Stimulated activated CD4-positive, alpha-beta T cell treated with anti-CD3 and anti-CD28 coated beads, TNF-alpha, amount 100 ng/mL, for 4 hours (primary cell): Measurements from ENCODE around the gene DDX20.

ENCODE experiments used
- DNase-seq, 3 experiments: peaks; one replicate each; pipeline ENCODE4 v3.0.0-alpha.2; 2020; ENCODE audit warnings: low read depth in 3 of 3

DDX20 gene

DNA sequence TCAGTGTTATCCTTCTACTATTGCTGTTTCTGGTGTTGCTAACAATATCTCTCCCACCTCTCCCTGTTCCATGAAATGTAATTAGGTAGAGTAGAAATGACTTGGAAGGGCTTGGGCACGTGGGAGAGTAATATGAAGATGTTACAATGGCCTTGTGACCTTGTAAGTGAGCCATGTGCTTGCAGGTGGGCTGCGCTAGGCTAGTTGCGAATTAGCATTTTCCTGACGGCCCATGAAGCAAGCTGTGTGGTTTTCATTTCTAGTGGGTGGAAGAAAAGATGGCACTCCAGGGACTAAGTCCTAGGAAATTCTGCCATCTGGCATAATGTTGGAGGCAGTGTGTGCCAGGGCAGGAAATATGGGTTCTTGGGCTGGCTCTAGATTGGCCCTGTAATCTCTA, 7.8 kb upstream of the DDX20 start:
- no peak for DNase-seq

DNA sequence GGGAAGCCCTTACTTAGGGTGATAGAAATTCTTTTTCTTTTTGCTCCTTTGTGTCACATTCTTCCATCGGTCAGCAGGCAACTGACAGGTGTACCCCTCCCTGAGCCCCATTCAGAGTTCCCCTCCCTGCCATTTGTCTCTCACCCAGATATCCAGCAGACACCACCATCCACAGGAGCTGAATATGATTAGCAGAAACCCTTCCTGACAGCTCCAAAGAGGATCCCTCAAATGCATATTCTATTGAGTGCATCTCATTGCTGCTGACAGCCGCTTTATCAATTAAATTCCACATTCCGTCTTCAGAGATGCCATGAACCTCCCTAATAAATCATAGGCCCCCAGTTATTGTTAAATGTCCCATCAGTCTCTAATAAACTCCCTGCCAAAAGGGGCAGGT, 6.1 kb upstream of the DDX20 start:
- DNase-seq, result no peak

DNA sequence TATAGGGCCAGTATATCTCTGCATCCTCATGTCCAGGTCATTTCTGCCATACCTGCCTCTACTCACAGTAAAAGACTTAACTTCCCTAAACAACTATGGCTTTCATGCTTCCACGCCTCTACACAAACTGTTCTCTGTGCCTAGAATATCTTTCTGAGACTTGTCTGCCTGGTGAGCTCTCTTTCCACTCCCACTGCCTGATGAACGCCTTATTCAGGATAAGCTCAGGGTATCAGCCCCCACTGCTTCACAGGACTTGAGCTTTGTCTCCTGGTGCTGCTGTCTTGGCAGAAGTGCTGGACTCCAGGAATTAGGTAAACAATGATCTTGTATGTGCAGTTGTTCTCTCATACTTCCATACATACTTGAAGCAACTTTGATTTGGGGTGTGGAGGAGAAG, 4.8 kb upstream of the DDX20 start:
- no peak for DNase-seq

DNA sequence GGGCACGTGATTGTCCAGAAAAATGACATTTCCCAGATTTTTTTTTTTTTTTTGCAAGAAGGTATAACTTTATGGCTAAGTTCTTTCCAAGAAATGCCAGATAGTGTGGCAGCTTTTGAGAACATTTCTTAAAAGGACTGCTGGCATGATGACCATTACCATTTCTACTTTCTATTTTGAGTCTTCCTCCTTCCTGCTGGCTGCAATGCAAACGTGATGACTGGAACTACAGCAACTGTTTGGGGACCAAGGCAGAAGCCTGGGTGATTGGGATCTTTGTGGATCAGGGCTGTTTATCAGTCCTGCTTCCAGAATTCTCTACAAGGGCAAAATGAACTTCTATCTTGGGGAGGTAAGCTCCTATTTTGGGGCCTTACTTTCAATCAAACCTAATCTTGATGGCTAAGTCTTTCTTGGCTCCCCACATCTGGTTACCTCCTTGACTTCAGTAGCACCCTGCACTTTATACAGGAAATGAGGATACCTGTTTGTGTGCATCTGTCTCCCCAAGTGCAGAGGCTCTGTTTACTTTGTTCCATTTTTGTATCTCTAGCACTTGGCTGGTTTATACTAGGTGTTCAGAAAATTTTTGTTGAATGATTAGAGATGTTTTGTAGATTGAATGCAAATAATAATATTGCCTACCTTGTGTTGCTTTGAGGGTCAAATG, 3.7 kb upstream of the DDX20 start:
- DNase-seq, result no peak

DNA sequence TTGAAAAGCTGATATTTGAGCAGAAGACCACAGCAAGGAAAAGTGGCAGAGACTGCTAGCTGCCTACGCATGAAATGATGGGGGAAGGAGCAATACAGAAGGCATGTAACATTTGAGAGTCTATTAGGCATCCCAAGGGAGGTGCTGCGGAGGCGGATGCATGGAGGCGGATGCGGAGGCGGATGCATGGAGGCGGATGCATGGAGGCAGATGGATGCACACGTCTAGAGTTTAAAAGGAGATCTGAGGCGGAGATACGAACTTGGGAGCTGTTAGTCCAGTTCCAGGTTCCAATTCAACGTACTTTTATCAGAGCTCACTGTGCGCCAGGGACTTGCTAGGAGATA, 744 bp upstream of the DDX20 start:
- DNase-seq, result no peak

DNA sequence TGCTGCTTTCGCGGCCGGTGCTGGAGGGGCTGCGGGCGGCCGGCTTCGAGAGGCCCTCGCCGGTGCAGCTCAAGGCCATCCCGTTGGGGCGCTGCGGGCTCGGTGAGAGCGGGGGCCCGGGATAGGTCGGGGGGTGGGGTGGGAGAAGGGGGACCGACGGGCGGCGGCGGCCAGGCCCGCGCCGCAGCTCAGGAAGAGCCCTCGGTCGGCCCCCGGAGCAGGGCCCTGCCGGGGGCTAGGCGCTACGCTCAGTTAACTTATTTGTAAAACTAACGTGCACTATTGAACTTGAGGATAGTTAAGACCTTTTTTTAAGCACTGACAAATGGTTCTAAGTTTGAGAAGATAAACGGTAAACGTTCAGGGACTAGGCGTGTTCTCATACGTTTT, 418 bp downstream of the DDX20 start:
- DNase-seq, result no peak

DNA sequence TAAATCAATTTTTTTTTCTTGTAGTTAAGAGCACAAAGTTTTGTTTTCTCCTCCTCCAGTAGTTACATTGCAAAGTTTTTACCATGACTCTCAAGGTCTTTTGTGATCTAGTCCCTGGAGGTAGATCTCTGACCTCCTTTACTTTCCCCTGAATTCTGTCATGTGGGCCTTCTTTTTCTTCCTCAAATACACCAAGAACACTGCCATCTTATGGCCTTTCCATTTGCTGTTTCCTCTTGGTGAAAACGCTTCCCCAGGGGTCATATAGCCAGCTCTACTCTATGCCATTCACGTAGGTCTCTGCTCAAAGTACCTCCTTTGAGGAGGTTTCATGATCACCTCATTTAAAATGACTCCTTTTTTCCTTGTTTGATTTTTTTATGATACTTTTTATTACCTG, 2.7 kb downstream of the DDX20 start:
- DNase-seq, result no peak

DNA sequence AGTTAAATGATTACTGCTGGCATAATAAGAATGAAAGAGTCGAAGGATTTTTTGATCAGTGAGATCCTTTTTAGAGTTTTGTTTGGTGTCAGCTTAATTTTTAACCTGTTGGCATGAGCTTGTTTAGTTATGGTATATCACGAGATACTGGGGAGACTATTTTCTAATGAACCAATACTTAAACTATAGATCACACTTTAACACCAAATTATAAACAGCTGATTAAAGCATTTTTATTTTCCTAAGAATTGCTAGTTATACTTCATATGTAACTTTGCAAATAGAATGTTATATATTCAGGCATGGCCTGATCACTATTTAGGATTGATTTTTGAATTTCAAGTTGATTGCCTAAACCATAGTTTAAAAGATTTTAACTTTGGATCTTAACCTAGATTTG, 6.0 kb downstream of the DDX20 start:
- DNase-seq, result no peak

DNA sequence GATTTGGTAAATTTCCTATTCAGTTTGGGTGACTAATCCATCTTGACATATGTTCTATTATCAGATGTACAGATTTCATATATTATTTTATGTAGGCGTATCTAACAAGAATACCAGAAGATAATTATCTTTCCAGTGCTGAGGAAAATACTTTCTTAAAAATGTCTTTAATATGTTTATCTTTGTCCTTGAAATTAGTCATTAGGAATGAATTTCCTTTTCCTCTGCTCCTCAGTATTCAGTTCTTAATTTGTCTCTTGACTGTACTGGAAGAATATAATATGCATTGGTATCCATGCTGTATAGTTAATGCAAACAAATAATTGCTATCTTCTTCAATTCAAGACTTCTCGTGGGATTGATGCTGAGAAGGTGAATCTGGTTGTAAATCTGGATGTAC, 6.6 kb downstream of the DDX20 start:
- DNase-seq, result no peak

DNA sequence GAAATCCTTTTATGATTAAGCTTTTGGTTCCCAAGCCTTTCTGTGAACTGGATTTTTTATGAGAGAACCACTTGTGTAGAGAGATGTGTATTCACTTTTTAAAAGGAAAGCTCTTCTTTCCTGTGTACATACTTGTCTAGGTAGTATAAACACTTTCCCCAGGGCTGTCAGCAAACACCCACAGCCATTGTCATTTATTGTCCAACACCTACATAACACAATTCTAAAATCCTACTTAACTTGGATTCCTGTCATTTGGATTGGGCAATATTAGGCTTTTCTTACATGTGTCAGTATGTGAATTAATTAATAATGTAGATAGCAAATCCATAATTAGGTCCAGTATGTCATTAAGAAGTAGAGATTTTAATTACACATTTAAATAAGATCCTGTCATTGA, 12.3 kb downstream of the DDX20 start:
- no peak for DNase-seq

DNA sequence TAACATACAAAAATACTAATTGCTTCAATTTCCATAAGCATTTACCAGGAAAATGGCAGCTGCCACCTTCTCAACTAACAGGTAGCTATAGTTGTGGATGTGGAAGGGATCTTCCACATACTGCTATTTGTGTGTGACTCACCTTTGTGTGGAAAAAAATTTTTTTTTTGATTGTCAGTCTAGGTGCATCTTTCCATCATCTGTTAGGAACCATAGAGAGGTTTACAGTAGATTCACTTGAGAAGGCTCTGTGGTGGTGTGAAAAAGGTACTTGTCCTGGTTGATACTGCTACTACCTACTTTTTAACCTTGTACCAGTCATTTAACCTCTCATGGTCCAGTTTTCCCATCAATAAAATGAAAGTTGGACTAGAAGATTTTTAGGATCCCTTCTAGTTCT, 12.9 kb downstream of the DDX20 start:
- DNase-seq, result no peak

DNA sequence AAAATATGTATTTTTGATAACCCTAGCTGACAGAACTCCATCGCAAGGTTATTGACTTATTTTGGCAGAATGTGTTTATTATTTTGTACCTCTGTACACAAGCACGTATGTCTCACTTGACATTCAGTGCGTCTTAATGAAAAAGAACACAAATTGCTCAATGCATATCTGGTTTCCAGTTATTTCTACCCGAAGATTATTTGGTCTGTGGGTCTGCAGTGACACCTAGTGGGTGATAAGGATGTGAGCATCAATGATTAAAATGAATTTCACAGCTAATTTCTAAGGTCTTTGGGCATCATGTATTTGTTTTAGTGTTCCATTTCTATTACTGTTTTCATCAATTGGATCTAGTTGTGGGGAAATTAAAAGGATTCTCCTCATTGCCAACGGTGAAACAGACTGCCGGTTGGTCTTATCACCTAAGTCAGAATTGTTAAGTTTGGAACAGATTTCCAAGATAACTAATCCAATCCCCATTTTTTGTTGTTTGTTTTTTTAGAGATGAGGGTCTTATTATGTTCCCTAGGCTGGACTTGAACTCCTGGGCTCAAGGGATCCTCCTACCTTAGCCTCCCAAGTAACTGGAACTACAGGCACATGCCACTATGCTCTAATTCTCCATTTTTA, 13.9 kb downstream of the DDX20 start:
- peak in 2 of 3 experiments; percentile 7 to 34 for DNase-seq

DNA sequence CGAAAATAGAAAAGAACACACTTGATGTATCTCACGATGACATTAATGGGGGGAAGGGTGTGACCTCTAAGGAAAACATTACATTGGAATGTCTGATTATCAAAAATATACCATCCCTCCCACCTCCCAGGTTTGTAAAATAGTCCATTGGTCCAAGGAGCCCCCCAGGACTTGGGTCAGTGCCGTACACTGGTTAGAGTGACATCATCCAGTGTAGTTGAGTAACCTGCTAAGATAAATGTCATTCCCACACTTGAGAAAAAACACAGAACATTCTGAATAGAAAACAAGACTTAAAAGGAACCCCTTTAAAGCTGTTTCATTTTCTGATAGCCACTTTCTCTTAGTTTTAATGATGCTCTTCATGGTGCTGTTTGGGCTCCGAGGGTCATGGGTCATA, 15.2 kb downstream of the DDX20 start:
- no peak for DNase-seq

DNA sequence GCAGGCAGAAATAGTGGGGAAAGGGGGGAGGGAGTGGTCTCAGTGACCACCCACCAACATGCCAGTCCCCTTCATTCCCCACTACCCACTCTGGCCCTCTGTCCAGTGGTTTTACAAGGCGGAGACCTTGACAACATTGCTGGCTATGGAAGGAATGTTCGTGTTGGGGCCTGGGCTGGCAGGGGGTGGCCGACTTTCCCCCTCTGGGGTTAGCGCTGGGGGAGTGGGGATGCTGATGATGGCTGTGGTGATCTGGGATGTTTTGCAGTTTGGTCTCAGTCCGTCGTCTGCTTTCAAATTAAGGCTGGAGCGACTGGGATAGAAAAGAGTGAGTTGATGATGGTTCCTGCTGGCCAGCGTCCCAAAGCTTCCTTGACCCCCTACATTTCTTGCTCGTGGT, 20.3 kb downstream of the DDX20 start:
- no peak for DNase-seq

DNA sequence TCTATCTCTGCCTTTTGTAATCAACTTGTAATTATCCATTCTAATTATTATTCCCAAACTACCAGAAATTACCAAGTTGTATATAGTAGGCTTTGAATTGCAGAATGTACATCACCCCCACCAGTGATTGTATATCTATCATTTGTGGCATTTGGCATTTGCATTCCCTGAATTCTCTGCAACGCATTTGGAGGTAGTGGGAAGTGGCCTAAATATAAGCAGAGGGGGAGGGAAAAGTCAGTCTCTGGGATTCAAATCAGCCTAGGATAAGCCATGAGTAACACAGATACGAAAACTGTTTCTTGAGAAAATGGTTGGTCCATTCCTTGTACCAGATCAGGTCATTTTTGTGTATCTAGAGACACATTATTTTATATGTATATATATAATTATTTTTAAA, 20.7 kb downstream of the DDX20 start:
- DNase-seq, result no peak

DNA sequence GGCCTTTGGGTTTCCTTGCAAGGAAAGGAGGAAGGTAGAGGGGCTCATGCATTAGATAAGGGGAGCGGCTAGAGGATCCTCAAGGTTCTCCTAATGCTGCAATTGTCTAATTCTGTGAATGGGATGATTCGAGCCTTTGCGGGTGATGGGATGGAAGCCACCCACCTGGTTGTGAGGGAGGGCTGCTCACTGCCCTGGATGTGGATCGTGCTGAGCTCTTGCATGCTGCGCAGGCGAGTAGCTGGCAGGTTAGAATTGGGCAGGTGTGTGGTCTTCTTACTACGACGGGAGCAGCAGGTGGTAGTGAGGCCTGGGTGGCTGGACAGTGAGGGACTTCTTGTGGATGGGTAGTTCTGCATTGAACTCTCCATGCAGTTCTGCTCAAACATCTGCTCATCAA, 21.2 kb downstream of the DDX20 start:
- no peak for DNase-seq

DNA sequence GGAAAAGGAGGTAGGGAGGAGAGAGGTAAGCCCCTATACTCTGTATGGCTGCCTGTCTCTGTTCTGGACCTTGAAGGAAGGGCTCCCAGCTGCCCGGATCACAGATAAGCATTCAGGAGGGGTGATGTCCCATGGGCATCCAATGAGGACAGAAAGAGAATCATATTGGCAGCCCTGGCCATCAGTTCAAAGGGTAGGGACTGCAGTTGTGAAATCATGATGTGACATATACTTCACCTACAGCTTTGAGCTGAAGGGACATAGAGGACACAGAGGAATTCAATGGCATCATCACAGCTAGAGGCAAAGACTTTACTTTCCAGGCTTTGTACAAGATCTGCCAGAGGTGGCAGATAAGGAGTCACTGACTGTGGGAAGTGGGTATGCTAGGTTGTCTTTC, 21.6 kb downstream of the DDX20 start:
- DNase-seq, result no peak

DNA sequence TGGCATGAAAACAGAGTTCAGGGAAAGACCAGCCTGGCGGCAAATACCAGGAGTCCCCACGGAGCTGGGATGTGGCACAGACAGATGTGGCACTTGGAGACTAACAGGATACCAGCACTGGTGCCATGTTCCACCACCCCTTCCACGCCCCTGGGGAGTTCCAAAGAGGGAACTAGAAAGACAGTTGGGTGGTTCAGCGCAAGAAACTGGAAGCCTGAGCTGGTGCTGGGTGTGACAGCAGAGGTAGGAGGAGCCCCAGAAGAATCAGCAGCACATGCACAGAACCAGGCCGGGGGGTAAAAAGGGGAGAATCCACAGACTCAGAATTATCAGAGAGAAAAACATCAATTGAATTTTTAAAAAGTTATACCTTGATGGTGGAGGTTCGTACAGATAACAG, 22.4 kb downstream of the DDX20 start:
- no peak for DNase-seq

DNA sequence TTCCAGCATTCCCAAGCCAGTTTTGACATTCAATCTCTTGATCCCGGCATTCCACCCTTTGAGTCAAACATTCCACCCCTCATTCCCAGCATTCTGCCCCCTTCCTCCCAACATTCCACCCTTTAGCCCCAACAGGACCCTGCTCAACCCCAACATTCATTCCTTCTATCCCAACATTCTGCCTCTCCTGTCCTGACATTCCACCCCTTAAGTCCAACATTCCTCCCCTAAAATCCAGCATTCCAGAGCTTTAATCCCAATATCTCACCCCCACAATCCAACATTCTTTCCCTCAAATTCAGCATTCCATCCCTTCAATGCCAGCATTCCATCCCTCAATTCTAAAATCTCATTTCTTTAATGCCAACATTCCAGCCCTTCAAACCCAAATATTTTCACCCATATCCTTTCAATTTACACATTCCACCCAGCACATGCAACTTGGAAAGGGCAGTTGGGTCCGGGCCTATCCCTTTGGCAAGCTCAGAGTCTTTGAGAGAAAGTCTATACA, 22.9 kb downstream of the DDX20 start:
- no peak for DNase-seq

DNA sequence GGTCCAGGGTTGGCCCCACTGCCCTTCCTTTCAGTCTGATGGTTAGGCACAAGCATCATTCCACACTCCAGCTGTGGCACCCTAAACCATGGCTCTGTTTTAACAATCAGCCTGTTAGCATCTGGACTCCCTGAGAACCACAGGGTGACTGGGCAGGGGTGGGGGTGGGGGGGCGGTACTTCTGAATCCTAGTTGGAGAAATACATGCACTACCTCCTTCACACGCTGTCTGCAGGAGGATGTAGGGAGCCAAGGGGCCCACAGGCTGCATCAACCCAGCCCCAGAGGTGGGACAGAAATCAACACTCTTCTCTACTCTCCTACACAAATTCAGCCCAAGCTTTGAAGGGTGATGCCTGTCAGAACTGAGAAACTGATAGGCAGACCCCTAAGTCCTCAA, 23.8 kb downstream of the DDX20 start:
- no peak for DNase-seq

DNA sequence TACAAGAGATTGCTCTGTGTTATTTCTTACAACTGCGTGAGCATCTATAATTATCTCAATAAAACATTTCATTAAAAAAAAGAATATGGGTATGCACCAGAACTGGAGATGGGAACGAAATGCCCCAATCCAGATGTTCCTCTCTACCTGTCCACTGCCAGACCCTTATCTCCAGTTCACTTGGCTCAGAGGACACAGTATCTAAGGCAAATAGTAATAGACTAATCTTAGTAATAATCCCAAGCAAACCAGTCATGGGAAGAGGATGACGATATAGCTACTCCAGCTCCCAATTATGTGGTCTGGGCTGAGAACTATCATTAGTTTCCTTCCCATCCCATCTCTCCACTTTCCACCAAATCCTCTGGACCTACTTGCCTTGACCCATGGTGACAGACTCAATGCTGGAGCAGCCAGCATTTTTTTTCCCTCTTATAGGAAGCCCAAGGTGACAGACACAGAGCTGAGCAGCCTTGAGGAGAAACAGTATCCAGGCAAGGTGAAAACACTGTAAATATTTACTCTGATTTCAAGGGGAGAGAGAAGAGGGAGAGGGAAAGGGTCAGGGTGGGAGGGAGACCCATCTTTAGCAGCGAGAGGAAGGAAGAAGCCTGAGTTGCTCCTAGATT, 28.7 kb downstream of the DDX20 start:
- DNase-seq, result no peak

DNA sequence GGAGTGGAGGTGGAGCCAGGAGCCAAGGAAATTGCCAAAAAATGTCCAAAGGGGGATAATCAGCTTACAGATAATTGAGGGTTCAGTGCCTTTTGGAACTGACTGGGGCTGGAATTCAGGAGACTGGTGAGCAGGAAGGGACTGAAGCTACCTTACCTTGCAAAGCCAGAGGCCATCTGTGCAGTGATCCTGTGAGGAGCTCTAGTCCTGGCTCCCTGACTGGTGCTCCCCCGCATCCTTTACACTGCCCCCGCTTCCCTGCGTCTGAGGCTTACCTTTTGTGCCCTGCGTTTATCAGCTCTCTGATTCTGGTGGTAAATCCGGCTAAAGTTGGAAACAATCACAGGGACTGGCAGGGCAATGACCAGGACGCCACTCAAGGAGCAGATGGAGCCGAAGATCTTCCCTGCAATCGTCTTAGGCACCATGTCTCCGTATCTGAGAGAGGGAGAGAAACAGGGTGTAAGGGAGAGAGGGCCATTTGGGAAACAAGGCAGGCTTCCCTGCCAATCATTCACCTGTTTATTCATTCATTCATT, 31.0 kb downstream of the DDX20 start:
- DNase-seq, result no peak

DNA sequence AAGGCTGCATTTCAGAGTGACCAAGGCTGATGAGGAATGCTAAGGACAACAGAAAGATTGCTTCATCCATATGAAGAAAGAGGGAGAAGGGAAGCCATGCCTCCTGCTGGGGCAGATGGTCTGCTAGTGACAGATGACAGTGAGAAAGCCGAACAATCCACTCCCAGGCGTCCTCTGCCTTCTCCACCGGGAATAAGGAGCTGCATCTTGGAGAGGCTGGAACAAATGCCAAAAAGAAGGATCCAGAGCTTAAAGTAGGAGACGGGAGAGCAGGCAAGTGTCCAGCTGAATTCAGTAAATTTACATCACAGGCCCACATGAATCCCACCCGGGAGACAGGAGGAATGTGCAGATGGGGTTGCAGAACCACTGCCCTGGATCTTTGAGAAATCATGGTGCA, 33.4 kb downstream of the DDX20 start:
- DNase-seq, result no peak
